Natural killer cell (primary cell): Measurements from ENCODE around the gene IRS2. TPM values are rescaled to one million over a fixed set of nuclear protein-coding genes. Genes with fewer than 3 reads are reported as not detected.

ENCODE experiments used
- ATAC-seq, 3 donors: fragments of 150-1000 bp in 2 of 3; fragments of 200-7000 bp in 1 of 3; cut with Tn5 transposase; 1 replicate in 1 of 3; 2 replicates in 2 of 3; pipeline ENCODE4 v1.10.0; 2021; ENCODE audit warnings: mild to moderate bottlenecking in 2 of 3, moderate library complexity in 2 of 3
- DNase-seq, 2 donors: peaks; one replicate each; pipeline versions ENCODE4 v3.0.0 to v3.0.0-alpha.2; 2013 to 2021; ENCODE audit warnings: mixed read lengths in 1 of 2
- H3K27ac ChIP-seq: one replicate; pipeline ENCODE4 v1.5.1; 2013; ENCODE audit warnings: mild to moderate bottlenecking, low read length
- H3K27me3 ChIP-seq: one replicate; pipeline ENCODE4 v1.6.1; 2013; ENCODE audit warnings: low read length; ENCODE audit not compliant: control insufficient read depth, insufficient read depth
- H3K36me3 ChIP-seq: one replicate; pipeline ENCODE4 v1.6.1; 2013; ENCODE audit warnings: low read length; ENCODE audit not compliant: control insufficient read depth, insufficient read depth
- H3K4me1 ChIP-seq: one replicate; pipeline ENCODE4 v1.6.1; 2013; ENCODE audit warnings: low read length; ENCODE audit not compliant: control insufficient read depth, insufficient read depth
- H3K4me3 ChIP-seq: one replicate; pipeline ENCODE4 v1.5.1; 2013; ENCODE audit warnings: low read length
- H3K9me3 ChIP-seq: one replicate; pipeline ENCODE4 v1.6.1; 2013; ENCODE audit warnings: low read length; ENCODE audit not compliant: control insufficient read depth, insufficient read depth
- H3K27ac Mint-ChIP-seq, 2 donors: one replicate each; pipeline ENCODE4 v1.8.0; 2022; ENCODE audit warnings: mild to moderate bottlenecking in 2 of 2, mixed read lengths in 2 of 2, moderate library complexity in 1 of 2
- H3K27me3 Mint-ChIP-seq, 2 donors: one replicate each; pipeline ENCODE4 v1.8.0; 2022; ENCODE audit warnings: low read depth in 2 of 2, mixed read lengths in 2 of 2
- H3K36me3 Mint-ChIP-seq: one replicate; pipeline ENCODE4 v1.8.0; 2022; ENCODE audit warnings: mixed read lengths
- H3K4me1 Mint-ChIP-seq, 2 donors: one replicate each; pipeline ENCODE4 v1.8.0; 2022; ENCODE audit warnings: mixed read lengths in 2 of 2
- H3K4me3 Mint-ChIP-seq: one replicate; pipeline ENCODE4 v1.8.0; 2022; ENCODE audit warnings: mild to moderate bottlenecking, moderate library complexity, mixed read lengths
- H3K9me3 Mint-ChIP-seq, 2 donors: one replicate each; pipeline ENCODE4 v1.8.0; 2022; ENCODE audit warnings: mixed read lengths in 2 of 2
- CTCF ChIP-seq: fragments of 200-600 bp; IDR thresholded peaks from one replicate; pipeline ENCODE4 v1.8.0; 2022; ENCODE audit warnings: antibody characterized with exemption
- WGBS: methylation state at CpG from one replicate; pipeline ENCODE4 v1.1.7; 2013; ENCODE audit warnings: missing lambda C conversion rate; ENCODE audit not compliant: insufficient coverage; 5-methylcytosine and 5-hydroxymethylcytosine counted together
- intact Hi-C: fragments of 100-400 bp; cut with micrococcal nuclease; formaldehyde crosslinking; loops from one replicate; pipeline ENCODE4 v1.14.2; 2022
- total RNA-seq, 4 donors: library from RNA; stranded (reverse); fragments of 120-200 nt in 1 of 4; gene quantifications; one replicate each; pipeline versions ENCODE4 v1.2.3 to v1.2.4, GENCODE V29; 2013 to 2022

IRS2 gene
- total RNA-seq, 3 donors from 2014 or later (not counting 1 experiment from before 2014, with no cell fraction given): 39.8 to 79.1 (median 60.9) TPM

DNA sequence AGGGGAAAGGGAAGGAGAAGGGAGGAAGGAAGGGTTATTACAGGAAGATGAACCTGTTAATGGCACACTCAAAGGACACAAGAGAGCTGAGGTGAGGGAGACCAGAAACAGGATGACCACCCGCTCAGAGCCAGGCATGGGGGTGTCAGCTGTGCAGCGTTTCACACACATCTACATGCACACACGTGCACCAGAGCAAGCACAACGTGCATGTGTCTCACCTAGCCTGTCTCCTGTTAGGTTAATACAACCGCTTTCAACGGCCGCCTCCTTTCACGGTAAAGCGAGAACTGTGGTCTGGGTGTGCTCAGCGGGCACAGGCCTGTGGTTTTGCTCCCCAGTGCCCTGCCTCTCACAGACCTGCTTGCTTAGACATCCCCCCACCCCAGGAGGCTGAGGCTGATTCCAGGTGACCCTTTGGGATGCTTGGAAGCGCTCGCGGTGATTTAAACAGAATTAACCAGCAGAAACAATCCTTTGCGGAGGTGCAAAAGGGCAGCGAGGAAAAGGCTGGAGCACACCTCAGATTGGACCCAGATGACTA is 27.4 kb downstream of the IRS2 start:
- ATAC-seq (peak in 2 of 3 donors; percentile 63 to 65), DNase-seq (no peak)
- Mint-ChIP-seq H3K27ac (no peak overlapping the region), H3K4me1 (peaks cover 32 to 36% of the 10 kb centered on the region in 2 donors), H3K4me3 (peak overlapping the region; percentile 6), H3K9me3 (no peaks in the 10 kb centered on the region), H3K36me3 (no peaks in the 10 kb centered on the region), H3K27me3 (no peaks in the 10 kb centered on the region)
- Histone ChIP-seq H3K4me3 (no peak overlapping the region), H3K4me1 (peaks cover 9% of the 10 kb centered on the region), H3K27me3 (no peaks in the 10 kb centered on the region), H3K9me3 (no peaks in the 10 kb centered on the region), H3K36me3 (no peaks in the 10 kb centered on the region), H3K27ac (no peak overlapping the region)
- TF ChIP-seq CTCF: no peak
- WGBS: 71% methylated on average over 15 of the region's 15 CpGs
- intact Hi-C loops: no loop called here

GRCh38 chr13:109756778-109757177 is 29.6 kb downstream of the IRS2 start:
- no peak overlapping the region for H3K4me3 Mint-ChIP-seq
- no peaks in the 10 kb centered on the region for H3K9me3 Mint-ChIP-seq
- H3K4me1 Mint-ChIP-seq: peaks cover 20 to 22% of the 10 kb centered on the region in 2 donors
- no peaks in the 10 kb centered on the region for H3K27me3 Mint-ChIP-seq
- Histone ChIP-seq H3K27ac (no peak overlapping the region), H3K9me3 (no peaks in the 10 kb centered on the region), H3K4me3 (no peak overlapping the region), H3K4me1 (peaks cover 9% of the 10 kb centered on the region), H3K27me3 (no peaks in the 10 kb centered on the region), H3K36me3 (no peaks in the 10 kb centered on the region)
- ATAC-seq (no peak), DNase-seq (no peak)
- no peaks in the 10 kb centered on the region for H3K36me3 Mint-ChIP-seq
- intact Hi-C loops: no loop called here
- 92% methylated on average over 5 of the region's 5 CpGs for WGBS
- no peak for TF ChIP-seq CTCF
- no peak overlapping the region for H3K27ac Mint-ChIP-seq

DNA sequence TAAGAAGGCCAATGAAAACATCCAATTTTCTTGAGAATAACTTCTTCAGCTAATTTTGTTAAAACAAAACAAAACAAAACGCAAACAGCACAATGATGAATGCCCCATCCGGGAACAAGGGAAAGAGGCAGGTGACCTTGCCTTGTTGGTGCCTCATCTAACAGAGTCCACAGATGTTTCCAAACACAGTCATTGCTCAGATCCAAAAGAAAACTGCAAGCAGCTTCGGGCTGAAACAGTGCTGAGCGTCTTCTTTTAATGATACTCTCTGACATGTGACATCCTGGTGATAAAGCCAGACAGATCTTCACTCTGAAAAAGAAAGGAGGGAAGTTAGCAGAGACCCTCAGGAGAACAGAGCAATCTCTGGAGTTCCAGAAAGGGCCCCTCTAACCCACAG is 30.4 kb downstream of the IRS2 start:
- no peak overlapping the region for H3K27ac Mint-ChIP-seq
- Histone ChIP-seq H3K4me3 (no peak overlapping the region), H3K4me1 (peaks cover 9% of the 10 kb centered on the region), H3K27ac (no peak overlapping the region), H3K36me3 (no peaks in the 10 kb centered on the region), H3K9me3 (no peaks in the 10 kb centered on the region), H3K27me3 (no peaks in the 10 kb centered on the region)
- H3K36me3 Mint-ChIP-seq: no peaks in the 10 kb centered on the region
- intact Hi-C loops: no loop called here
- DNase-seq (no peak), ATAC-seq (no peak)
- H3K9me3 Mint-ChIP-seq: no peaks in the 10 kb centered on the region
- no peak overlapping the region for H3K4me3 Mint-ChIP-seq
- TF ChIP-seq CTCF: no peak
- WGBS: 84% methylated on average over 4 of the region's 4 CpGs
- peaks cover 18 to 20% of the 10 kb centered on the region in 2 donors for H3K4me1 Mint-ChIP-seq
- H3K27me3 Mint-ChIP-seq: no peaks in the 10 kb centered on the region

GRCh38 chr13:109755551-109755950 is 30.8 kb downstream of the IRS2 start:
- 94% methylated on average over 13 of the region's 13 CpGs for WGBS

More at GRCh38 chr13:109755551-109755950, 30.8 kb downstream of the IRS2 start:
- Mint-ChIP-seq H3K4me1 (peaks cover 18 to 20% of the 10 kb centered on the region in 2 donors), H3K36me3 (no peaks in the 10 kb centered on the region), H3K9me3 (no peaks in the 10 kb centered on the region), H3K27ac (no peak overlapping the region), H3K4me3 (no peak overlapping the region), H3K27me3 (no peaks in the 10 kb centered on the region)
- H3K36me3 ChIP-seq: no peaks in the 10 kb centered on the region
- peaks cover 9% of the 10 kb centered on the region for H3K4me1 ChIP-seq
- no peak for TF ChIP-seq CTCF
- H3K27ac ChIP-seq: no peak overlapping the region
- no peaks in the 10 kb centered on the region for H3K27me3 ChIP-seq
- DNase-seq (no peak), ATAC-seq (no peak)
- H3K9me3 ChIP-seq: no peaks in the 10 kb centered on the region
- intact Hi-C loops: no loop called here
- H3K4me3 ChIP-seq: no peak overlapping the region
